Stimulated activated memory B cell treated with anti-CD40 and anti-IgM and Interleukin-4, amounts not matched to agents 10 μg/mL and 1 μg/mL and 100 μg/mL, for 72 hours (primary cell): Measurements from ENCODE around the gene A3GALT2.
"Not testable (repeated sequence)": the region's sequence is repeated elsewhere in the genome, so short reads cannot be mapped to it uniquely, and the experiment has no call there.

Experiments
- ATAC-seq: fragments of 150-1000 bp; cut with Tn5 transposase; 2 replicates; pipeline ENCODE4 v1.10.0; 2021
- H3K27ac Mint-ChIP-seq: one replicate; pipeline ENCODE4 v1.8.0; 2022; ENCODE audit warnings: mild to moderate bottlenecking, mixed read lengths
- H3K27me3 Mint-ChIP-seq: one replicate; pipeline ENCODE4 v1.8.0; 2022; ENCODE audit warnings: mixed read lengths
- H3K36me3 Mint-ChIP-seq: one replicate; pipeline ENCODE4 v1.8.0; 2022; ENCODE audit warnings: mixed read lengths
- H3K4me1 Mint-ChIP-seq: one replicate; pipeline ENCODE4 v1.8.0; 2022; ENCODE audit warnings: mixed read lengths
- H3K4me3 Mint-ChIP-seq: one replicate; pipeline ENCODE4 v1.8.0; 2022; ENCODE audit warnings: mild to moderate bottlenecking, moderate library complexity, mixed read lengths
- H3K9me3 Mint-ChIP-seq: one replicate; pipeline ENCODE4 v1.8.0; 2022; ENCODE audit warnings: mixed read lengths

The A3GALT2 gene

GRCh38 chr1:33299461-33300155 lies 21.3 kb downstream of the A3GALT2 start:
- ATAC-seq = no peak
- Mint-ChIP-seq H3K4me1 (peaks cover 8% of the 10 kb centered on the region), H3K9me3 (no peaks in the 10 kb centered on the region), H3K4me3 (no peak overlapping the region), H3K27me3 (no peaks in the 10 kb centered on the region), H3K36me3 (peaks cover 49% of the 10 kb centered on the region), H3K27ac (no peak overlapping the region)

- no peaks in the 10 kb centered on the region for H3K27me3 Mint-ChIP-seq
- peak; percentile 57 for ATAC-seq
- peaks cover 55% of the 10 kb centered on the region for H3K36me3 Mint-ChIP-seq
- peaks cover 8% of the 10 kb centered on the region for H3K4me1 Mint-ChIP-seq
- no peak overlapping the region for H3K27ac Mint-ChIP-seq
- no peak overlapping the region for H3K4me3 Mint-ChIP-seq
- H3K9me3 Mint-ChIP-seq = no peaks in the 10 kb centered on the region
Observed at GRCh38 chr1:33298623-33299277, 22.1 kb downstream of the A3GALT2 start.

- Mint-ChIP-seq H3K27ac (no peak overlapping the region), H3K27me3 (no peaks in the 10 kb centered on the region), H3K36me3 (peaks cover 57% of the 10 kb centered on the region), H3K4me1 (peaks cover 9% of the 10 kb centered on the region), H3K4me3 (no peak overlapping the region), H3K9me3 (no peaks in the 10 kb centered on the region)
- no peak for ATAC-seq
Observed at GRCh38 chr1:33297911-33298622, 22.8 kb downstream of the A3GALT2 start.

- Mint-ChIP-seq H3K9me3 (no peaks in the 10 kb centered on the region), H3K27ac (no peak overlapping the region), H3K4me1 (peaks cover 16% of the 10 kb centered on the region), H3K27me3 (no peaks in the 10 kb centered on the region), H3K4me3 (no peak overlapping the region), H3K36me3 (peaks cover 64% of the 10 kb centered on the region)
- ATAC-seq = no peak
Observed at GRCh38 chr1:33296824-33297223, 24.1 kb downstream of the A3GALT2 start.

- Mint-ChIP-seq H3K4me1 (peaks cover 16% of the 10 kb centered on the region), H3K9me3 (no peaks in the 10 kb centered on the region), H3K36me3 (peaks cover 57% of the 10 kb centered on the region), H3K4me3 (no peak overlapping the region), H3K27me3 (no peaks in the 10 kb centered on the region), H3K27ac (no peak overlapping the region)
- no peak for ATAC-seq
Observed at GRCh38 chr1:33296082-33296458, 24.8 kb downstream of the A3GALT2 start.

GRCh38 chr1:33295450-33296081 lies 25.3 kb downstream of the A3GALT2 start:
- no peak overlapping the region for H3K4me3 Mint-ChIP-seq
- peaks cover 56% of the 10 kb centered on the region for H3K36me3 Mint-ChIP-seq
- H3K9me3 Mint-ChIP-seq = no peaks in the 10 kb centered on the region
- no peaks in the 10 kb centered on the region for H3K27me3 Mint-ChIP-seq
- peaks cover 16% of the 10 kb centered on the region for H3K4me1 Mint-ChIP-seq
- ATAC-seq = peak; percentile 90
- H3K27ac Mint-ChIP-seq = no peak overlapping the region

GRCh38 chr1:33295023-33295422 lies 25.9 kb downstream of the A3GALT2 start:
- ATAC-seq = no peak
- Mint-ChIP-seq H3K9me3 (no peaks in the 10 kb centered on the region), H3K27ac (no peak overlapping the region), H3K36me3 (peaks cover 52% of the 10 kb centered on the region), H3K4me3 (no peak overlapping the region), H3K27me3 (no peaks in the 10 kb centered on the region), H3K4me1 (peaks cover 16% of the 10 kb centered on the region)

- Mint-ChIP-seq H3K27ac (no peak overlapping the region), H3K9me3 (peaks cover 3% of the 10 kb centered on the region), H3K27me3 (no peaks in the 10 kb centered on the region), H3K4me1 (peaks cover 16% of the 10 kb centered on the region), H3K4me3 (no peak overlapping the region), H3K36me3 (peaks cover 58% of the 10 kb centered on the region)
- ATAC-seq = no peak
Observed at GRCh38 chr1:33294071-33295010, 26.6 kb downstream of the A3GALT2 start.

- Mint-ChIP-seq H3K27ac (no peak overlapping the region), H3K36me3 (peaks cover 58% of the 10 kb centered on the region)
Observed at GRCh38 chr1:33292726-33293340, 28.1 kb downstream of the A3GALT2 start.

GRCh38 chr1:33290615-33291014 lies 30.3 kb downstream of the A3GALT2 start:
- H3K36me3 Mint-ChIP-seq = peaks cover 51% of the 10 kb centered on the region
- not testable (repeated sequence) for ATAC-seq, H3K27ac Mint-ChIP-seq, H3K27me3 Mint-ChIP-seq, H3K4me3 Mint-ChIP-seq, H3K9me3 Mint-ChIP-seq
- H3K4me1 Mint-ChIP-seq = peaks cover 13% of the 10 kb centered on the region

More at GRCh38 chr1:33292726-33293340, 28.1 kb downstream of the A3GALT2 start:
- Mint-ChIP-seq H3K4me3 (no peak overlapping the region), H3K4me1 (peaks cover 16% of the 10 kb centered on the region), H3K9me3 (peaks cover 3% of the 10 kb centered on the region), H3K27me3 (no peaks in the 10 kb centered on the region)
- no peak for ATAC-seq

- Mint-ChIP-seq H3K27ac (no peak overlapping the region), H3K4me3 (no peak overlapping the region), H3K36me3 (peaks cover 46% of the 10 kb centered on the region), H3K27me3 (no peaks in the 10 kb centered on the region), H3K9me3 (peaks cover 3% of the 10 kb centered on the region), H3K4me1 (peaks cover 8% of the 10 kb centered on the region)
- no peak for ATAC-seq
Observed at GRCh38 chr1:33289858-33290154, 31.1 kb downstream of the A3GALT2 start.

GRCh38 chr1:33288976-33289857 lies 31.7 kb downstream of the A3GALT2 start:
- peaks cover 8% of the 10 kb centered on the region for H3K4me1 Mint-ChIP-seq
- peaks cover 43% of the 10 kb centered on the region for H3K36me3 Mint-ChIP-seq
- no peak overlapping the region for H3K4me3 Mint-ChIP-seq
- peaks cover 3% of the 10 kb centered on the region for H3K9me3 Mint-ChIP-seq
- no peaks in the 10 kb centered on the region for H3K27me3 Mint-ChIP-seq
- H3K27ac Mint-ChIP-seq = no peak overlapping the region
- no peak for ATAC-seq

GRCh38 chr1:33287317-33287716 lies 33.6 kb downstream of the A3GALT2 start:
- no peaks in the 10 kb centered on the region for H3K27me3 Mint-ChIP-seq
- ATAC-seq = no peak
- peaks cover 3% of the 10 kb centered on the region for H3K9me3 Mint-ChIP-seq
- H3K36me3 Mint-ChIP-seq = peaks cover 47% of the 10 kb centered on the region
- no peak overlapping the region for H3K27ac Mint-ChIP-seq
- H3K4me1 Mint-ChIP-seq = no peaks in the 10 kb centered on the region
- no peak overlapping the region for H3K4me3 Mint-ChIP-seq
